Testis (tissue), 3 donors: ENCODE measurements around the gene EIF1B. TPM values are rescaled to one million over a fixed set of nuclear protein-coding genes. Genes with fewer than 3 reads are reported as not detected.

ENCODE experiments used
- polyA plus RNA-seq: library from polyadenylated mRNA; stranded (reverse); fragments of 350-450 nt; fragmentation: Illumina TruSeq; extraction: RNeasy Lipid Tissue Mini Kit (QIAGEN cat#74804); gene quantifications from one replicate; pipeline ENCODE4 v1.2.3, GENCODE V29; 2014; ENCODE audit warnings: low read depth, low replicate concordance; ENCODE audit not compliant: insufficient read depth
- total RNA-seq, 2 donors: library from RNA; depleted of rRNA; stranded (reverse); fragments of >200 nt; gene quantifications; one replicate each; pipeline ENCODE4 v1.2.3, GENCODE V29; 2016

Gene EIF1B
- total and polyA plus RNA-seq, 3 donors from 2014 or later = 28.6 to 165 (median 49.6) TPM

Other genes with a start within 250 kb of the EIF1B start
- gene ENTPD3, start 77.5 kb downstream of the EIF1B start, total RNA-seq = under 1 TPM; 0.24 to 0.50 TPM
- gene ENTPD3, start 77.5 kb downstream of the EIF1B start, polyA plus RNA-seq = 0.57 TPM
- 100 to 1,000 TPM; 100 to 170 TPM for gene RPL14, start 147.6 kb downstream of the EIF1B start, total RNA-seq
- gene RPL14, start 147.6 kb downstream of the EIF1B start, polyA plus RNA-seq = 361 TPM
- 1 to 10 TPM; 4.1 to 4.4 TPM for gene ZNF619, start 167.4 kb downstream of the EIF1B start, total RNA-seq
- gene ZNF619, start 167.4 kb downstream of the EIF1B start, polyA plus RNA-seq = 3.0 TPM
- 1 to 10 TPM; 3.7 to 4.2 TPM for gene ZNF620, start 196.3 kb downstream of the EIF1B start, total RNA-seq
- gene ZNF620, start 196.3 kb downstream of the EIF1B start, polyA plus RNA-seq = 1.6 TPM
- gene ZNF621, start 215.3 kb downstream of the EIF1B start, total RNA-seq = 10 to 100 TPM; 19.0 to 19.7 TPM
- gene ZNF621, start 215.3 kb downstream of the EIF1B start, polyA plus RNA-seq = 17.2 TPM